Prostate gland (tissue), 2 donors: ENCODE results near the gene FHOD1. TPM values are rescaled to one million over a fixed set of nuclear protein-coding genes. Genes with fewer than 3 reads are reported as not detected.

ENCODE experiments used
- DNase-seq: peaks from one replicate; pipeline ENCODE4 v3.0.0-alpha.2; 2019; ENCODE audit warnings: low spot score
- H3K27ac ChIP-seq, 2 donors: fragments of 200-600 bp; sonication (generic); 2 replicates each; pipeline ENCODE4 v1.5.1; 2017 to 2019
- H3K27me3 ChIP-seq: fragments of 200-600 bp; sonication (generic); replicated peaks from 2 replicates; pipeline ENCODE4 v1.5.1; 2019; ENCODE audit not compliant: insufficient read depth
- H3K36me3 ChIP-seq, 2 donors: fragments of 200-600 bp; sonication (generic); 1 replicate in 1 of 2; 2 replicates in 1 of 2; pipeline versions ENCODE4 v1.5.1 to v1.8.1; 2017 to 2019
- H3K4me1 ChIP-seq: fragments of 200-600 bp; sonication (generic); replicated peaks from 2 replicates; pipeline ENCODE4 v1.5.1; 2019
- H3K4me3 ChIP-seq, 2 donors: fragments of 200-600 bp; sonication (generic); 2 replicates each; pipeline ENCODE4 v1.5.1; 2017 to 2019
- H3K9me3 ChIP-seq: fragments of 200-600 bp; sonication (generic); 2 replicates; pipeline ENCODE4 v1.5.1; 2017
- CTCF ChIP-seq, 4 experiments: fragments of 200-600 bp in 2 of 4; fragments of 450-650 bp in 2 of 4; sonication (generic) in 2 of 4; IDR thresholded peaks; 1 replicate in 3 of 4; 2 replicates in 1 of 4; pipeline ENCODE4 v1.5.1; 2016 to 2019; ENCODE audit warnings: antibody characterized with exemption in 4 of 4, mild to moderate bottlenecking in 2 of 4, moderate library complexity in 2 of 4
- POLR2A ChIP-seq: fragments of 450-650 bp; IDR thresholded peaks from one replicate; pipeline ENCODE4 v1.6.1; 2016; ENCODE audit warnings: antibody characterized with exemption, mild to moderate bottlenecking
- POLR2AphosphoS5 ChIP-seq: sonication (generic); formaldehyde crosslinking; IDR thresholded peaks from one replicate; pipeline ENCODE4 v1.6.1; 2017; ENCODE audit warnings: antibody characterized with exemption
- WGBS: methylation state at CpG from one replicate; pipeline ENCODE4 v1.1.5; 2018; 5-methylcytosine and 5-hydroxymethylcytosine counted together
- intact Hi-C: fragments of 100-400 bp; cut with DNase I; formaldehyde crosslinking; loops from one replicate; pipeline ENCODE4 v1.14.2; 2022
- total RNA-seq, 2 donors: library from RNA; depleted of rRNA; stranded (reverse); fragments of >200 nt; gene quantifications; one replicate each; pipeline ENCODE4 v1.1.0, GENCODE V29; 2016

The FHOD1 gene
- total RNA-seq, 2 donors from 2014 or later, result 11.2 to 46.1 TPM

GRCh38 chr16:67260426-67261063, 13.3 kb upstream of the FHOD1 start:
- intact Hi-C loops, result no loop called here
- Histone ChIP-seq H3K27me3 (no peaks in the 10 kb centered on the region), H3K36me3 (no peaks in the 10 kb centered on the region), H3K9me3 (no peaks in the 10 kb centered on the region), H3K27ac (no peak overlapping the region), H3K4me1 (no peaks in the 10 kb centered on the region), H3K4me3 (no peak overlapping the region)
- 67% methylated on average over 4 of the region's 4 CpGs for WGBS
- TF ChIP-seq CTCF (IDR thresholded peaks at IDR 0.05) (peak in 2 of 4 experiments; percentile 65 to 68), POLR2A (no peak), POLR2AphosphoS5 (peak; percentile 48)
- DNase-seq, result peak; percentile 49

- no peak for TF ChIP-seq POLR2A
- no peak for TF ChIP-seq CTCF (IDR thresholded peaks at IDR 0.05)
- TF ChIP-seq POLR2AphosphoS5, result no peak
- Histone ChIP-seq H3K9me3 (no peaks in the 10 kb centered on the region), H3K36me3 (no peaks in the 10 kb centered on the region), H3K27ac (no peak overlapping the region), H3K4me1 (no peaks in the 10 kb centered on the region), H3K4me3 (no peak overlapping the region), H3K27me3 (no peaks in the 10 kb centered on the region)
- WGBS, result 82% methylated on average over 12 of the region's 12 CpGs
- intact Hi-C loops, result loop anchor here (5.0 kb wide), 1 partner anchor 138 kb away; no protein-coding TSS in a partner anchor
- DNase-seq, result no peak
These were observed 12.4 kb upstream of the FHOD1 start for GRCh38 chr16:67259705-67260104.

GRCh38 chr16:67258161-67258835, 11.0 kb upstream of the FHOD1 start:
- 95% methylated on average over 11 of the region's 11 CpGs for WGBS
- H3K27me3 ChIP-seq, result no peaks in the 10 kb centered on the region
- TF ChIP-seq POLR2A (no peak), CTCF (IDR thresholded peaks at IDR 0.05) (no peak), POLR2AphosphoS5 (no peak)
- H3K4me3 ChIP-seq, result no peak overlapping the region
- no peak overlapping the region for H3K27ac ChIP-seq
- intact Hi-C loops, result loop anchor here (5.0 kb wide), 1 partner anchor 139 kb away; no protein-coding TSS in a partner anchor
- no peaks in the 10 kb centered on the region for H3K36me3 ChIP-seq
- H3K4me1 ChIP-seq, result no peaks in the 10 kb centered on the region
- H3K9me3 ChIP-seq, result no peaks in the 10 kb centered on the region
- no peak for DNase-seq

GRCh38 chr16:67257486-67258160, 10.3 kb upstream of the FHOD1 start:
- WGBS, result 75% methylated on average over 4 of the region's 4 CpGs
- no peaks in the 10 kb centered on the region for H3K4me1 ChIP-seq
- DNase-seq, result no peak
- H3K36me3 ChIP-seq, result no peaks in the 10 kb centered on the region
- no peaks in the 10 kb centered on the region for H3K9me3 ChIP-seq
- no peak overlapping the region for H3K27ac ChIP-seq
- no peak for TF ChIP-seq POLR2AphosphoS5
- TF ChIP-seq POLR2A, result no peak
- no peak for TF ChIP-seq CTCF (IDR thresholded peaks at IDR 0.05)
- no peak overlapping the region for H3K4me3 ChIP-seq
- no peaks in the 10 kb centered on the region for H3K27me3 ChIP-seq
- intact Hi-C loops, result loop anchor here (5.0 kb wide), 1 partner anchor 140 kb away; no protein-coding TSS in a partner anchor
